ENCODE data around the gene HLA-A. TPM values are rescaled to one million over a fixed set of nuclear protein-coding genes. Genes with fewer than 3 reads are reported as not detected.

The HLA-A gene
- polyA plus RNA-seq, 1 donor (not counting 4 experiments of a cell fraction or from before 2014, with no cell fraction given): 401 TPM

GRCh38 chr6:29956518-29956917 is 14.2 kb downstream of the HLA-A start:
- H3K27ac ChIP-seq (ENCODE audit: control insufficient read depth, insufficient read depth, low read length): no peak overlapping the region
- no peaks in the 10 kb centered on the region for H3K36me3 ChIP-seq (ENCODE audit: control insufficient read depth in 2 of 2, extremely low read depth in 1 of 2, insufficient read depth in 2 of 2, low read length in 2 of 2)
- dilution Hi-C loops (cut with MboI; ENCODE audit: extremely low pct_ligation_motif_present, low sequenced_read_pairs): no loop called here
- H3K4me3 ChIP-seq (ENCODE audit: control insufficient read depth in 2 of 3, extremely low read depth in 1 of 3, insufficient read depth in 2 of 3, low read depth in 1 of 3, low read length in 3 of 3): no peak overlapping the region
- H3K4me2 ChIP-seq (ENCODE audit: control insufficient read depth, extremely low read depth, insufficient read depth, low read depth, low read length): no peak overlapping the region
- H3K79me2 ChIP-seq (ENCODE audit: control insufficient read depth, insufficient read depth, low read length): no peaks in the 10 kb centered on the region
- no peaks in the 10 kb centered on the region for H3K9me1 ChIP-seq (ENCODE audit: control insufficient read depth, extremely low read depth, insufficient read depth, low read length)
- no peaks in the 10 kb centered on the region for H3K27me3 ChIP-seq (ENCODE audit: control insufficient read depth, extremely low read depth, insufficient read depth, low read length)
- no peaks in the 10 kb centered on the region for H4K20me1 ChIP-seq (ENCODE audit: control insufficient read depth, extremely low read depth, insufficient read depth, low read length)
- DNase-seq (ENCODE audit: low read depth, low spot score) (no peak), FAIRE-seq (no peak)
- no peaks in the 10 kb centered on the region for H3K9me3 ChIP-seq (ENCODE audit: control insufficient read depth, low read depth, low read length)
- no peaks in the 10 kb centered on the region for H3K4me1 ChIP-seq (ENCODE audit: control insufficient read depth, extremely low read depth, insufficient read depth, low read length)
- no peak for TF ChIP-seq CTCF (optimal IDR thresholded peaks at IDR 0.05 in 1 of 3, IDR thresholded peaks at IDR 0.05 in 1 of 3, conservative IDR thresholded peaks at IDR 0.05 in 1 of 3; ENCODE audit: extremely low read depth in 1 of 3, insufficient read depth in 2 of 3, low read length in 3 of 3)
- no peak for TF ChIP-seq EZH2 (IDR thresholded peaks at IDR 0.05; ENCODE audit: low read length)
- H3K9ac ChIP-seq (ENCODE audit: control insufficient read depth, extremely low read depth, insufficient read depth, low read length): no peak overlapping the region
- H2AFZ ChIP-seq (ENCODE audit: control insufficient read depth, low read length): no peak overlapping the region

- H3K4me3 ChIP-seq (ENCODE audit: control insufficient read depth in 2 of 3, extremely low read depth in 1 of 3, insufficient read depth in 2 of 3, low read depth in 1 of 3, low read length in 3 of 3): no peak overlapping the region
- no peaks in the 10 kb centered on the region for H4K20me1 ChIP-seq (ENCODE audit: control insufficient read depth, extremely low read depth, insufficient read depth, low read length)
- H3K79me2 ChIP-seq (ENCODE audit: control insufficient read depth, insufficient read depth, low read length): no peaks in the 10 kb centered on the region
- no peak overlapping the region for H3K9ac ChIP-seq (ENCODE audit: control insufficient read depth, extremely low read depth, insufficient read depth, low read length)
- FAIRE-seq (no peak), DNase-seq (ENCODE audit: low read depth, low spot score) (no peak)
- H3K36me3 ChIP-seq (ENCODE audit: control insufficient read depth in 2 of 2, extremely low read depth in 1 of 2, insufficient read depth in 2 of 2, low read length in 2 of 2): no peaks in the 10 kb centered on the region
- H3K4me2 ChIP-seq (ENCODE audit: control insufficient read depth, extremely low read depth, insufficient read depth, low read depth, low read length): no peak overlapping the region
- no peaks in the 10 kb centered on the region for H3K4me1 ChIP-seq (ENCODE audit: control insufficient read depth, extremely low read depth, insufficient read depth, low read length)
- H3K9me3 ChIP-seq (ENCODE audit: control insufficient read depth, low read depth, low read length): no peaks in the 10 kb centered on the region
- TF ChIP-seq EZH2 (IDR thresholded peaks at IDR 0.05; ENCODE audit: low read length): no peak
- no peaks in the 10 kb centered on the region for H3K27me3 ChIP-seq (ENCODE audit: control insufficient read depth, extremely low read depth, insufficient read depth, low read length)
- H3K9me1 ChIP-seq (ENCODE audit: control insufficient read depth, extremely low read depth, insufficient read depth, low read length): no peaks in the 10 kb centered on the region
- H2AFZ ChIP-seq (ENCODE audit: control insufficient read depth, low read length): no peak overlapping the region
- dilution Hi-C loops (cut with MboI; ENCODE audit: extremely low pct_ligation_motif_present, low sequenced_read_pairs): no loop called here
- no peak overlapping the region for H3K27ac ChIP-seq (ENCODE audit: control insufficient read depth, insufficient read depth, low read length)
These were observed 15.7 kb downstream of the HLA-A start for GRCh38 chr6:29958046-29958445.

GRCh38 chr6:29958921-29959320 is 16.6 kb downstream of the HLA-A start:
- TF ChIP-seq EZH2 (IDR thresholded peaks at IDR 0.05; ENCODE audit: low read length) (no peak), CTCF (optimal IDR thresholded peaks at IDR 0.05 in 1 of 3, IDR thresholded peaks at IDR 0.05 in 1 of 3, conservative IDR thresholded peaks at IDR 0.05 in 1 of 3; ENCODE audit: extremely low read depth in 1 of 3, insufficient read depth in 2 of 3, low read length in 3 of 3) (no peak)
- Histone ChIP-seq H3K4me1 (ENCODE audit: control insufficient read depth, extremely low read depth, insufficient read depth, low read length) (no peaks in the 10 kb centered on the region), H3K4me2 (ENCODE audit: control insufficient read depth, extremely low read depth, insufficient read depth, low read depth, low read length) (no peak overlapping the region), H3K79me2 (ENCODE audit: control insufficient read depth, insufficient read depth, low read length) (no peaks in the 10 kb centered on the region), H3K9me3 (ENCODE audit: control insufficient read depth, low read depth, low read length) (no peaks in the 10 kb centered on the region), H3K27ac (ENCODE audit: control insufficient read depth, insufficient read depth, low read length) (no peak overlapping the region), H3K9me1 (ENCODE audit: control insufficient read depth, extremely low read depth, insufficient read depth, low read length) (no peaks in the 10 kb centered on the region), H3K36me3 (ENCODE audit: control insufficient read depth in 2 of 2, extremely low read depth in 1 of 2, insufficient read depth in 2 of 2, low read length in 2 of 2) (no peaks in the 10 kb centered on the region), H3K4me3 (ENCODE audit: control insufficient read depth in 2 of 3, extremely low read depth in 1 of 3, insufficient read depth in 2 of 3, low read depth in 1 of 3, low read length in 3 of 3) (no peak overlapping the region), H4K20me1 (ENCODE audit: control insufficient read depth, extremely low read depth, insufficient read depth, low read length) (no peaks in the 10 kb centered on the region), H2AFZ (ENCODE audit: control insufficient read depth, low read length) (no peak overlapping the region), H3K27me3 (ENCODE audit: control insufficient read depth, extremely low read depth, insufficient read depth, low read length) (no peaks in the 10 kb centered on the region), H3K9ac (ENCODE audit: control insufficient read depth, extremely low read depth, insufficient read depth, low read length) (no peak overlapping the region)
- no peak for FAIRE-seq
- dilution Hi-C loops (cut with MboI; ENCODE audit: extremely low pct_ligation_motif_present, low sequenced_read_pairs): no loop called here
- no peak for DNase-seq (ENCODE audit: low read depth, low spot score)

Measured in keratinocyte (primary cell).